Measurements from ENCODE around the gene VPS33A.

The VPS33A gene

GRCh38 chr12:122235741-122236140, 30.6 kb downstream of the VPS33A start:
- no peaks in the 10 kb centered on the region for H3K4me1 ChIP-seq (ENCODE audit: insufficient read depth, low read length, poor library complexity, severe bottlenecking)
- no peak for TF ChIP-seq EZH2phosphoT487 (IDR thresholded peaks at IDR 0.05; ENCODE audit: borderline replicate concordance)
- H3K9me3 ChIP-seq (ENCODE audit: insufficient read depth, low read depth, low read length) = no peaks in the 10 kb centered on the region
- H3K4me2 ChIP-seq (ENCODE audit: low read depth, low read length, poor library complexity, severe bottlenecking) = no peak overlapping the region
- no peaks in the 10 kb centered on the region for H3F3A ChIP-seq (ENCODE audit: low read depth)
- no peaks in the 10 kb centered on the region for H3K9me2 ChIP-seq (replicated peaks; ENCODE audit: low read depth, low read length)
- H3K4me3 ChIP-seq (ENCODE audit: low read length, poor library complexity, severe bottlenecking) = no peak overlapping the region
- no peaks in the 10 kb centered on the region for H4K20me1 ChIP-seq (ENCODE audit: insufficient read depth, low read length, poor library complexity, severe bottlenecking)
- no peak overlapping the region for H3K9ac ChIP-seq (ENCODE audit: low read depth, low read length, poor library complexity, severe bottlenecking)
- H3K27me3 ChIP-seq (ENCODE audit: insufficient read depth, low read length, poor library complexity, severe bottlenecking) = no peaks in the 10 kb centered on the region
- H2AFZ ChIP-seq (ENCODE audit: low read length) = no peak overlapping the region
- no peaks in the 10 kb centered on the region for H3K79me2 ChIP-seq (ENCODE audit: insufficient read depth, low read length)
- H3K36me3 ChIP-seq (ENCODE audit: insufficient read depth, low read length) = peaks cover 32% of the 10 kb centered on the region; the same call in 1 of the 2 replicates

- Histone ChIP-seq H3K9me2 (replicated peaks; ENCODE audit: low read depth, low read length) (no peaks in the 10 kb centered on the region), H3K4me2 (ENCODE audit: low read depth, low read length, poor library complexity, severe bottlenecking) (no peak overlapping the region), H3K27me3 (ENCODE audit: insufficient read depth, low read length, poor library complexity, severe bottlenecking) (no peaks in the 10 kb centered on the region), H3K4me1 (ENCODE audit: insufficient read depth, low read length, poor library complexity, severe bottlenecking) (peaks cover 10% of the 10 kb centered on the region), H3K79me2 (ENCODE audit: insufficient read depth, low read length) (no peaks in the 10 kb centered on the region), H3K9me3 (ENCODE audit: insufficient read depth, low read depth, low read length) (no peaks in the 10 kb centered on the region), H4K20me1 (ENCODE audit: insufficient read depth, low read length, poor library complexity, severe bottlenecking) (no peaks in the 10 kb centered on the region), H3F3A (ENCODE audit: low read depth) (no peaks in the 10 kb centered on the region), H3K9ac (ENCODE audit: low read depth, low read length, poor library complexity, severe bottlenecking) (no peak overlapping the region), H2AFZ (ENCODE audit: low read length) (no peak overlapping the region), H3K4me3 (ENCODE audit: low read length, poor library complexity, severe bottlenecking) (no peak overlapping the region), H3K36me3 (ENCODE audit: insufficient read depth, low read length) (peaks cover 28% of the 10 kb centered on the region; the same call in 1 of the 2 replicates)
- TF ChIP-seq EZH2phosphoT487 (IDR thresholded peaks at IDR 0.05; ENCODE audit: borderline replicate concordance) (no peak), CTCF (conservative IDR thresholded peaks at IDR 0.05; ENCODE audit: low read length) (no peak)
Observed at GRCh38 chr12:122232691-122233090, 33.6 kb downstream of the VPS33A start.

- H3F3A ChIP-seq (ENCODE audit: low read depth) = no peaks in the 10 kb centered on the region
- H3K27me3 ChIP-seq (ENCODE audit: insufficient read depth, low read length, poor library complexity, severe bottlenecking) = no peaks in the 10 kb centered on the region
- H3K9ac ChIP-seq (ENCODE audit: low read depth, low read length, poor library complexity, severe bottlenecking) = no peak overlapping the region
- peaks cover 9% of the 10 kb centered on the region for H4K20me1 ChIP-seq (ENCODE audit: insufficient read depth, low read length, poor library complexity, severe bottlenecking)
- no peak overlapping the region for H2AFZ ChIP-seq (ENCODE audit: low read length)
- no peaks in the 10 kb centered on the region for H3K9me2 ChIP-seq (replicated peaks; ENCODE audit: low read depth, low read length)
- H3K36me3 ChIP-seq (ENCODE audit: insufficient read depth, low read length) = peaks cover 27% of the 10 kb centered on the region; the same call in 1 of the 2 replicates
- H3K4me2 ChIP-seq (ENCODE audit: low read depth, low read length, poor library complexity, severe bottlenecking) = no peak overlapping the region
- TF ChIP-seq EZH2phosphoT487 (IDR thresholded peaks at IDR 0.05; ENCODE audit: borderline replicate concordance) = no peak
- TF ChIP-seq CTCF (conservative IDR thresholded peaks at IDR 0.05; ENCODE audit: low read length) = no peak
- no peak overlapping the region for H3K4me3 ChIP-seq (ENCODE audit: low read length, poor library complexity, severe bottlenecking)
- peaks cover 20% of the 10 kb centered on the region for H3K4me1 ChIP-seq (ENCODE audit: insufficient read depth, low read length, poor library complexity, severe bottlenecking)
- no peaks in the 10 kb centered on the region for H3K9me3 ChIP-seq (ENCODE audit: insufficient read depth, low read depth, low read length)
- no peaks in the 10 kb centered on the region for H3K79me2 ChIP-seq (ENCODE audit: insufficient read depth, low read length)
Observed at GRCh38 chr12:122230798-122231197, 35.5 kb downstream of the VPS33A start.

- Histone ChIP-seq H3K4me1 (ENCODE audit: insufficient read depth, low read length, poor library complexity, severe bottlenecking) (peaks cover 32% of the 10 kb centered on the region), H3K36me3 (ENCODE audit: insufficient read depth, low read length) (peaks cover 16% of the 10 kb centered on the region; the same call in 1 of the 2 replicates), H3K4me3 (ENCODE audit: low read length, poor library complexity, severe bottlenecking) (peak overlapping the region; percentile 73), H3K27me3 (ENCODE audit: insufficient read depth, low read length, poor library complexity, severe bottlenecking) (no peaks in the 10 kb centered on the region), H3F3A (ENCODE audit: low read depth) (peaks cover 5% of the 10 kb centered on the region; the same call in 1 of the 2 replicates), H3K4me2 (ENCODE audit: low read depth, low read length, poor library complexity, severe bottlenecking) (peak overlapping the region; percentile 90), H2AFZ (ENCODE audit: low read length) (peak overlapping the region; percentile 31; the same call in 1 of the 2 replicates), H4K20me1 (ENCODE audit: insufficient read depth, low read length, poor library complexity, severe bottlenecking) (peaks cover 27% of the 10 kb centered on the region), H3K9ac (ENCODE audit: low read depth, low read length, poor library complexity, severe bottlenecking) (peak overlapping the region; percentile 63), H3K9me3 (ENCODE audit: insufficient read depth, low read depth, low read length) (no peaks in the 10 kb centered on the region), H3K9me2 (replicated peaks; ENCODE audit: low read depth, low read length) (no peaks in the 10 kb centered on the region), H3K79me2 (ENCODE audit: insufficient read depth, low read length) (peaks cover 25% of the 10 kb centered on the region)
- no peak for TF ChIP-seq CTCF (conservative IDR thresholded peaks at IDR 0.05; ENCODE audit: low read length)
- TF ChIP-seq EZH2phosphoT487 (IDR thresholded peaks at IDR 0.05; ENCODE audit: borderline replicate concordance) = no peak
Observed at GRCh38 chr12:122228092-122228491, 38.2 kb downstream of the VPS33A start.

Measured in Loucy (cell line).